Muscle of leg (tissue), 11 donors: Measurements from ENCODE around the gene DDX21. TPM values are rescaled to one million over a fixed set of nuclear protein-coding genes. Genes with fewer than 3 reads are reported as not detected.
"Not testable (repeated sequence)": the region's sequence is repeated elsewhere in the genome, so short reads cannot be mapped to it uniquely, and the experiment has no call there.

Experiments used
- DNase-seq: peaks from one replicate; pipeline ENCODE4 v3.0.0; 2013
- H3K27ac ChIP-seq: one replicate; pipeline ENCODE4 v1.5.1; 2013; ENCODE audit warnings: mild to moderate bottlenecking, low read length, control low read depth
- H3K27me3 ChIP-seq: one replicate; pipeline ENCODE4 v1.6.1; 2013; ENCODE audit warnings: low read length; ENCODE audit not compliant: control insufficient read depth, insufficient read depth
- H3K36me3 ChIP-seq: one replicate; pipeline ENCODE4 v1.6.1; 2013; ENCODE audit warnings: low read length; ENCODE audit not compliant: control insufficient read depth, insufficient read depth
- H3K4me1 ChIP-seq: one replicate; pipeline ENCODE4 v1.6.1; 2013; ENCODE audit warnings: low read length; ENCODE audit not compliant: control insufficient read depth, insufficient read depth
- H3K4me3 ChIP-seq: one replicate; pipeline ENCODE4 v1.5.1; 2013; ENCODE audit warnings: low read length, control low read depth
- H3K9me3 ChIP-seq: replicated peaks from 2 replicates; pipeline ENCODE4 v1.6.1; 2013; ENCODE audit warnings: low read depth, low read length; ENCODE audit not compliant: control insufficient read depth
- WGBS: methylation state at CpG from one replicate; pipeline ENCODE4 v1.1.5; 2013; ENCODE audit warnings: missing lambda C conversion rate; ENCODE audit not compliant: insufficient coverage; 5-methylcytosine and 5-hydroxymethylcytosine counted together
- polyA plus RNA-seq, 8 donors: library from polyadenylated mRNA; unstranded; fragments of 120-200 nt; gene quantifications; one replicate each; pipeline versions ENCODE4 v1.2.1 to v1.2.3, GENCODE V29; 2013; ENCODE audit warnings: inconsistent platforms in 1 of 8, low replicate concordance in 1 of 8; ENCODE audit not compliant: insufficient read length in 8 of 8, insufficient read depth in 1 of 8
- total RNA-seq: library from RNA; stranded (reverse); fragments of 120-200 nt; gene quantifications from one replicate; pipeline ENCODE4 v1.2.4, GENCODE V29; 2013

Gene DDX21
- total and polyA plus RNA-seq, 9 donors = 30.9 to 49.9 (median 41.2) TPM

DNA sequence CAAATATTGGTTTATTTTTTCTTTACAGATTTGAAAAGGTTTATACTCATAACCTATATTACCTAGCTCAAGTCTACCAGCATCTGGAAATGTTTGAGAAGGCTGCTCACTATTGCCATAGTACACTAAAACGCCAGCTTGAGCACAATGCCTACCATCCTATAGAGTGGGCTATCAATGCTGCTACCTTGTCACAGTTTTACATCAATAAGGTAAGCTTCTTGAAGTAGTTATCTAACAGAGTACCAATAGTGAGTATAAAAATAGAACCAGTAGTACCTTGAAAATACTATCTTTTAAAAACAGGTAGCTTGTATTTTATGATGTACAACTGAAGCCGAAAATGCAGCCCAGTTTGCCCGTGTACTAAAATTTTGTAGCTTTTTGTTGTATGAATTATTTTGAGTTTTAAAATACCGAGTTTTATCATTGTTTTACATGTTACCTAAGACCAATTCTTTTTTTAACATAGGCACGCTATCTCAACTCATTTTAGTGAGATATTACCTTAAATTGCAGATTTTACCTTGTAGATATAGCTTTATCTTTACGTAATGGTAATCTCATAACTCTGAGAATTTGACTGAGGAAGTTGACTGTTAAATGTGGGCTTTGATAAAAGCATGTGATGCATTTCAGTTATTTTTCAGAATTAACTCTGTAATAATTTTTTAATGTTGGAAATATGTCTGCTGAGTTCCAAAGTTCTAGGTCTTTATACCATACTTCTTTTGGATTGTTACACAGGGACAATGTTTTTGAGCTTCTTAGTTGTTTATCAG lies 49.9 kb downstream of the DDX21 start:
- no peak for DNase-seq
- Histone ChIP-seq H3K36me3 (peaks cover 31% of the 10 kb centered on the region), H3K27me3 (no peaks in the 10 kb centered on the region), H3K4me1 (no peaks in the 10 kb centered on the region), H3K27ac (no peak overlapping the region), H3K9me3 (no peaks in the 10 kb centered on the region), H3K4me3 (no peak overlapping the region)
- no CpG with 5 or more reads among the region's 6 CpGs for WGBS

DNA sequence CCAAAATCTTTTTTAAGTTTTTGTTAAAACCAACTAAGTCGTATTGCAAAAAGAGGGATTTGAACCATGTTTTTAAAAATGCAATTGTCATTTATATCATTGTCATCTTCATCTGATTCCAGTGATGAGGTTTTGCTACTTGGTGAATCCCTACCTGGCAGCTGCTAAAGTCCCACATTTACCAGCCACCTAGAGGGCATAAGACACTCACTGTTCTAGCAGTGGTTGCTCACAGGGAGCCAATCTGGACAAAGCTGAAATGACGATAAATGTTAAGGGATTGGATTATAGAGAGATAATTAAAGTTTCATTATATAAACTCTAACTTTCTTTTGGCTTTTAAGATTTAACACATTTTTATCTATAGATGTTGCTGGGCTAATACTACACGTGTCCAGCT lies 51.3 kb downstream of the DDX21 start:
- DNase-seq = no peak
- no CpG with 5 or more reads among the region's 3 CpGs for WGBS
- H3K27ac ChIP-seq = no peak overlapping the region
- H3K4me1 ChIP-seq = no peaks in the 10 kb centered on the region
- no peaks in the 10 kb centered on the region for H3K9me3 ChIP-seq
- H3K36me3 ChIP-seq = peaks cover 30% of the 10 kb centered on the region
- no peaks in the 10 kb centered on the region for H3K27me3 ChIP-seq
- H3K4me3 ChIP-seq = no peak overlapping the region

DNA sequence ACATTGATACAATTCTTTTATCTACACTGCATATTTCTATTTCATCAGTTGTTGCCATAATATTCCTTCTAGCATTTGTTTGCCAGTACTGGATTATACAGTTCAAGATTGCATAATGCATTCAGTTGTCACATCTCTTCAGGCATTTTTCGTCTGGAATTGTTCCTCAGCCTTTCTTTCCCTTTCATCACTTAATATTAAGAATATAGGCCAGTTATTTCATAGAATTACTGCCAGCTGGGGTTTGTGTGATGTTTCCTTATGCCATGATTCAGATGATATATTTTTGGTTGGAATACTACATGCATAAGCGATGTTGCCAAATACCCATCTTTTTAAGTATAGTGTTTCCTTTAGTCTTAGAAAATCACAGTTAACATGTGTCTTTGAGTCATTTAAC lies 53.4 kb downstream of the DDX21 start:
- Histone ChIP-seq H3K27ac (no peak overlapping the region), H3K4me3 (no peak overlapping the region)
- no CpG with 5 or more reads among the region's 2 CpGs for WGBS

DNA sequence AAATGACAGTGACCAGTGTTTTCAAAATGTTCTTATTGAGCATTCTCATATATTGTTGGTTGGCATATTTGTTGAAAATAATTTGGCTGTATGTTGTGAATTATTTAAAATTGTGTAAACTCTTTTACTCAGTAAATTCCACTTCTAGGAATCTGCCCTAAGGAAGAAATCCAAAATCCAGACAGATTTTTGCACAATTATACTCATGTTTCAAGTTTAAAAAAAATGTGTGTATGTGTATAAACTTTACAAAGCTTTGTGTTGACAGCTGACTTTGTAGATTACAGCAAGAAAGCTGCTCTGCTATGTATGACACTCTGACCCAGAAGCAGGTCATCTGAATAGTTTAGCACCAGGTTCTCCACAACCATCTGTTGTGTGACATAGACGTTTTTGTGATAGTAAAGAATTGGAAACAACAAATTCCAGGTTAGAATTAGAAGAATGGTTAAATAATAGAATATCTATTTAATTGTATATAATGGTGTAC lies 54.2 kb downstream of the DDX21 start:
- no peak overlapping the region for H3K27ac ChIP-seq
- peaks cover 42% of the 10 kb centered on the region for H3K36me3 ChIP-seq
- no peaks in the 10 kb centered on the region for H3K27me3 ChIP-seq
- H3K9me3 ChIP-seq = no peaks in the 10 kb centered on the region
- no peak overlapping the region for H3K4me3 ChIP-seq
- no peaks in the 10 kb centered on the region for H3K4me1 ChIP-seq
- no CpG with 5 or more reads among the region's 1 CpG for WGBS
- DNase-seq = no peak

More for the DNA sequence above, 53.4 kb downstream of the DDX21 start:
- no peaks in the 10 kb centered on the region for H3K9me3 ChIP-seq
- no peaks in the 10 kb centered on the region for H3K4me1 ChIP-seq
- no peak for DNase-seq
- no peaks in the 10 kb centered on the region for H3K27me3 ChIP-seq
- H3K36me3 ChIP-seq = peaks cover 41% of the 10 kb centered on the region

DNA sequence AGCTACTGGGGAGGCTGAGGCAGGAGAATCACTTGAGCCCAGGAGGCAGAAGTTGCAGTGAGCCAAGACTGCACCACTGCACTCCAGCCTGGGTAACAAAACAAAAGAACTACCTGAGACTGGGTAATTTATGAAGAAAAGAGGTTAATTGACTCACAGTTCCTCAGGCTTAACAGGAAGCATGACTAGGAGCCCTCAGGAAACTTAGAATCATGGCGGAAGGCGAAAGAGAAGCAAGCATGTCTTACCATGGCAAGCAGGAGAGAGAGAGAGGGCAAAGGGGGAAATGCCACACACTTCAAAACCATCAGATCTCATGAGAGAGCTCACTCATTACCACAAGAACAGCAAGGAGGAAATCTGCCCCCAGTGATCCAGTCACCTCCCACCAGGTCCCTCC lies 56.8 kb downstream of the DDX21 start:
- no CpG with 5 or more reads among the region's 2 CpGs for WGBS
- not testable (repeated sequence) for H3K27me3 ChIP-seq, H3K4me3 ChIP-seq, DNase-seq, H3K27ac ChIP-seq, H3K9me3 ChIP-seq, H3K4me1 ChIP-seq
- peaks cover 45% of the 10 kb centered on the region for H3K36me3 ChIP-seq

GRCh38 chr10:69014171-69014570 lies 58.2 kb downstream of the DDX21 start:
- Histone ChIP-seq H3K9me3 (no peaks in the 10 kb centered on the region), H3K36me3 (peaks cover 40% of the 10 kb centered on the region), H3K27ac (no peak overlapping the region), H3K27me3 (no peaks in the 10 kb centered on the region), H3K4me1 (no peaks in the 10 kb centered on the region), H3K4me3 (no peak overlapping the region)
- 92% methylated on average over 1 of the region's 1 CpG for WGBS
- no peak for DNase-seq

GRCh38 chr10:69018613-69019012 lies 62.6 kb downstream of the DDX21 start:
- peaks cover 20% of the 10 kb centered on the region for H3K36me3 ChIP-seq
- no peaks in the 10 kb centered on the region for H3K27me3 ChIP-seq
- WGBS = 93% methylated on average over 2 of the region's 3 CpGs

GRCh38 chr10:69022611-69023010 lies 66.6 kb downstream of the DDX21 start:
- peaks cover under 1% of the 10 kb centered on the region for H3K36me3 ChIP-seq
- no peak overlapping the region for H3K4me3 ChIP-seq
- no peak for DNase-seq
- H3K27ac ChIP-seq = no peak overlapping the region
- H3K27me3 ChIP-seq = no peaks in the 10 kb centered on the region
- WGBS = 95% methylated on average over 14 of the region's 19 CpGs
- no peaks in the 10 kb centered on the region for H3K4me1 ChIP-seq
- no peaks in the 10 kb centered on the region for H3K9me3 ChIP-seq

More at GRCh38 chr10:69018613-69019012, 62.6 kb downstream of the DDX21 start:
- Histone ChIP-seq H3K4me3 (no peak overlapping the region), H3K4me1 (no peaks in the 10 kb centered on the region), H3K9me3 (no peaks in the 10 kb centered on the region), H3K27ac (no peak overlapping the region)
- no peak for DNase-seq

GRCh38 chr10:69025370-69025896 lies 69.5 kb downstream of the DDX21 start:
- 64% methylated on average over 2 of the region's 4 CpGs for WGBS

GRCh38 chr10:69033256-69033655 lies 77.3 kb downstream of the DDX21 start:
- no peak for DNase-seq
- Histone ChIP-seq H3K27ac (no peak overlapping the region), H3K4me3 (no peak overlapping the region), H3K4me1 (no peaks in the 10 kb centered on the region), H3K36me3 (no peaks in the 10 kb centered on the region), H3K27me3 (no peaks in the 10 kb centered on the region), H3K9me3 (no peaks in the 10 kb centered on the region)
- WGBS = no CpG with 5 or more reads among the region's 4 CpGs

More at GRCh38 chr10:69025370-69025896, 69.5 kb downstream of the DDX21 start:
- DNase-seq = no peak
- Histone ChIP-seq H3K4me3 (no peak overlapping the region), H3K36me3 (no peaks in the 10 kb centered on the region), H3K27ac (no peak overlapping the region), H3K27me3 (no peaks in the 10 kb centered on the region), H3K9me3 (no peaks in the 10 kb centered on the region), H3K4me1 (no peaks in the 10 kb centered on the region)
